ENCODE measurements around the gene SPTB. TPM values are rescaled to one million over a fixed set of nuclear protein-coding genes. Genes with fewer than 3 reads are reported as not detected.

The SPTB gene
- total and polyA plus RNA-seq, 10 of the 15 experiments (the other 5 are each of a cell fraction or from before 2014, with no cell fraction given), result under 0.01 to 0.04 (median 0.02) TPM; not detected in 4

GRCh38 chr14:64758025-64758521, 121.6 kb downstream of the SPTB start (continued):
- no peak for TF ChIP-seq EGR1 (IDR thresholded peaks at IDR 0.05; ENCODE audit: borderline replicate concordance in 1 of 2, low read depth in 2 of 2, low read length in 2 of 2)
- no peak for TF ChIP-seq DPF2 (IDR thresholded peaks at IDR 0.05)
- TF ChIP-seq BCLAF1 (IDR thresholded peaks at IDR 0.05), result no peak
- TF ChIP-seq SMARCA5 (IDR thresholded peaks at IDR 0.05), result no peak
- no peak for TF ChIP-seq RBBP5 (conservative IDR thresholded peaks at IDR 0.05)

GRCh38 chr14:64757601-64758000, 122.1 kb downstream of the SPTB start:
- Histone ChIP-seq H3K79me2 (ENCODE audit: control insufficient read depth, insufficient read depth, low read length) (no peaks in the 10 kb centered on the region), H2AFZ (ENCODE audit: control insufficient read depth, low read depth, low read length) (no peak overlapping the region), H3K27ac (ENCODE audit: control insufficient read depth, insufficient read depth) (no peak overlapping the region), H3K36me3 (ENCODE audit: control insufficient read depth in 2 of 2, insufficient read depth in 2 of 2, low read length in 1 of 2) (no peaks in the 10 kb centered on the region), H3K4me2 (ENCODE audit: control insufficient read depth, insufficient read depth) (no peak overlapping the region), H3K27me3 (replicated peaks in 1 of 2; ENCODE audit: control insufficient read depth in 2 of 2, insufficient read depth in 2 of 2, low read length in 1 of 2) (peaks cover 0 to 3% of the 10 kb centered on the region in 2 experiments; a peak in 3 of 4 replicates), H3K4me3 (no peak overlapping the region), H4K20me1 (ENCODE audit: control insufficient read depth, insufficient read depth) (no peaks in the 10 kb centered on the region; the same call in 1 of the 2 replicates), H3K9me3 (replicated peaks; ENCODE audit: control insufficient read depth, insufficient read depth, low read length) (no peaks in the 10 kb centered on the region), H3K4me1 (ENCODE audit: control insufficient read depth, insufficient read depth, low read length) (no peaks in the 10 kb centered on the region), H3K9ac (ENCODE audit: control insufficient read depth, insufficient read depth, low read length) (no peak overlapping the region)
- RAD21 ChIA-PET (ENCODE audit: unreplicated experiment), result interaction anchor here (1.9 kb wide), 1 partner anchor 135 kb away, joined by 11 read pairs; no protein-coding TSS in a partner anchor
- WGBS (ENCODE audit: insufficient coverage, insufficient replicate concordance, low lambda C conversion rate, missing lambda C conversion rate), result 23% methylated on average over 2 of the region's 3 CpGs
- ATAC-seq (no peak), FAIRE-seq (no peak), DNase-seq (ENCODE audit: low read depth, low spot score) (no peak)
- CTCF ChIA-PET, result interaction anchor here (1.7 to 3.3 kb wide), 3 partner anchors 15 to 134 kb away, joined by 3 to 18 read pairs (median 12); no protein-coding TSS in a partner anchor
- SMC1A ChIA-PET (ENCODE audit: uncharacterized antibody, unreplicated experiment), result no interaction called here
- intact Hi-C loops (cut with micrococcal nuclease; ENCODE audit: unreplicated experiment) (no loop called here), in situ Hi-C loops (cut with MboI) (no loop called here)
- POLR2A ChIA-PET, result no interaction called here
- BruUV-seq (replicated peaks), result no TSS peak
- TF ChIP-seq E4F1 (IDR thresholded peaks at IDR 0.05; ENCODE audit: borderline replicate concordance, partially characterized antibody) (no peak), TAF1 (IDR thresholded peaks at IDR 0.05; ENCODE audit: borderline replicate concordance, low read depth, low read length) (no peak), SIX5 (IDR thresholded peaks at IDR 0.05; ENCODE audit: low read depth, low read length, severe bottlenecking) (no peak), RB1 (IDR thresholded peaks at IDR 0.05; ENCODE audit: borderline replicate concordance) (no peak), BMI1 (IDR thresholded peaks at IDR 0.05; ENCODE audit: borderline replicate concordance) (no peak), RELB (IDR thresholded peaks at IDR 0.05; ENCODE audit: low read depth) (no peak), DPF2 (IDR thresholded peaks at IDR 0.05) (no peak), FOXM1 (IDR thresholded peaks at IDR 0.05; ENCODE audit: low read depth, low read length) (no peak), SMAD1 (IDR thresholded peaks at IDR 0.05; ENCODE audit: low read depth, partially characterized antibody) (no peak)
